Caki2 (cell line): ENCODE measurements around the gene CFAP61. TPM values are rescaled to one million over a fixed set of nuclear protein-coding genes. Genes with fewer than 3 reads are reported as not detected.

Source experiments
- DNase-seq: peaks from one replicate; pipeline ENCODE4 v3.0.0-alpha.2; 2015; ENCODE audit warnings: low read depth
- in situ Hi-C: cut with HindIII; loops from 2 replicates; pipeline ENCODE4 v1.10.0; 2016; ENCODE audit warnings: low sequenced_read_pairs, low pct_unique_long_range_greater_than_20kb, mixed read lengths
- total RNA-seq: library from RNA; depleted of rRNA; stranded (reverse); fragments of >200 nt; shearing (Covaris generic); gene quantifications from 2 replicates; pipeline ENCODE4 v1.2.3, GENCODE V29; 2014; ENCODE audit warnings: low replicate concordance

Gene CFAP61
- total RNA-seq, 1 experiment from 2014 or later: 0.07 TPM

GRCh38 chr20:20027284-20027683 lies 25.0 kb upstream of the CFAP61 start:
- no peak for DNase-seq
- in situ Hi-C loops: no loop called here

- in situ Hi-C loops: no loop called here
- DNase-seq: no peak
These were observed 20.5 kb upstream of the CFAP61 start for GRCh38 chr20:20031790-20032189.

- in situ Hi-C loops: no loop called here
These were observed 17.8 kb upstream of the CFAP61 start for GRCh38 chr20:20034486-20034885.

GRCh38 chr20:20036756-20037155 lies 15.6 kb upstream of the CFAP61 start:
- in situ Hi-C loops: no loop called here
- DNase-seq: no peak

More at GRCh38 chr20:20034486-20034885, 17.8 kb upstream of the CFAP61 start:
- DNase-seq: no peak

GRCh38 chr20:20037960-20038359 lies 14.4 kb upstream of the CFAP61 start:
- DNase-seq: peak; percentile 69
- in situ Hi-C loops: no loop called here

GRCh38 chr20:20038586-20038985 lies 13.7 kb upstream of the CFAP61 start:
- in situ Hi-C loops: no loop called here
- DNase-seq: no peak

- in situ Hi-C loops: no loop called here
- DNase-seq: no peak
These were observed 12.5 kb upstream of the CFAP61 start for GRCh38 chr20:20039752-20040387.

GRCh38 chr20:20051767-20052073 lies 612 bp upstream of the CFAP61 start:
- in situ Hi-C loops: no loop called here
- peak; percentile 7 for DNase-seq

GRCh38 chr20:20060234-20060998 lies 8.1 kb downstream of the CFAP61 start:
- no peak for DNase-seq
- in situ Hi-C loops: no loop called here

GRCh38 chr20:20063941-20064702 lies 11.8 kb downstream of the CFAP61 start:
- in situ Hi-C loops: no loop called here
- DNase-seq: no peak

- in situ Hi-C loops: no loop called here
- DNase-seq: no peak
These were observed 13.0 kb downstream of the CFAP61 start for GRCh38 chr20:20065361-20065760.

- in situ Hi-C loops: no loop called here
- DNase-seq: no peak
These were observed 18.8 kb downstream of the CFAP61 start for GRCh38 chr20:20070871-20071726.

GRCh38 chr20:20073801-20074371 lies 21.6 kb downstream of the CFAP61 start:
- no peak for DNase-seq
- in situ Hi-C loops: no loop called here

- in situ Hi-C loops: no loop called here
- no peak for DNase-seq
These were observed 22.7 kb downstream of the CFAP61 start for GRCh38 chr20:20075032-20075431.

GRCh38 chr20:20076297-20077065 lies 24.1 kb downstream of the CFAP61 start:
- DNase-seq: no peak
- in situ Hi-C loops: no loop called here

GRCh38 chr20:20078041-20078440 lies 25.7 kb downstream of the CFAP61 start:
- no peak for DNase-seq
- in situ Hi-C loops: no loop called here

- in situ Hi-C loops: no loop called here
- DNase-seq: no peak
These were observed 26.9 kb downstream of the CFAP61 start for GRCh38 chr20:20079102-20079784.
